Nephron progenitor cell (in vitro differentiated cells): ENCODE measurements around the gene IL4R.

Experiments
- DNase-seq: peaks from one replicate; pipeline ENCODE4 v3.0.0; 2021
- H3K27ac Mint-ChIP-seq: 2 replicates; pipeline ENCODE4 v1.8.0; 2021; ENCODE audit warnings: mild to moderate bottlenecking, moderate library complexity, mixed read lengths
- H3K27me3 Mint-ChIP-seq: 2 replicates; pipeline ENCODE4 v1.8.0; 2021; ENCODE audit warnings: mild to moderate bottlenecking, low read depth, mixed read lengths; ENCODE audit not compliant: poor library complexity
- H3K36me3 Mint-ChIP-seq: 2 replicates; pipeline ENCODE4 v1.8.0; 2021; ENCODE audit warnings: low read depth, mixed read lengths
- H3K4me1 Mint-ChIP-seq: 2 replicates; pipeline ENCODE4 v1.8.0; 2021; ENCODE audit warnings: mixed read lengths
- H3K4me3 Mint-ChIP-seq: 2 replicates; pipeline ENCODE4 v1.8.0; 2021; ENCODE audit warnings: mild to moderate bottlenecking, moderate library complexity, mixed read lengths
- H3K9me3 Mint-ChIP-seq: 2 replicates; pipeline ENCODE4 v1.8.0; 2021; ENCODE audit warnings: mild to moderate bottlenecking, moderate library complexity, mixed read lengths
- TF ChIP-seq, protein P1 (sequence below): fragments of 200-600 bp; sonication (generic); IDR thresholded peaks from 2 replicates; pipeline ENCODE4 v1.5.0; 2021; ENCODE audit warnings: antibody characterized with exemption

The IL4R gene

DNA sequence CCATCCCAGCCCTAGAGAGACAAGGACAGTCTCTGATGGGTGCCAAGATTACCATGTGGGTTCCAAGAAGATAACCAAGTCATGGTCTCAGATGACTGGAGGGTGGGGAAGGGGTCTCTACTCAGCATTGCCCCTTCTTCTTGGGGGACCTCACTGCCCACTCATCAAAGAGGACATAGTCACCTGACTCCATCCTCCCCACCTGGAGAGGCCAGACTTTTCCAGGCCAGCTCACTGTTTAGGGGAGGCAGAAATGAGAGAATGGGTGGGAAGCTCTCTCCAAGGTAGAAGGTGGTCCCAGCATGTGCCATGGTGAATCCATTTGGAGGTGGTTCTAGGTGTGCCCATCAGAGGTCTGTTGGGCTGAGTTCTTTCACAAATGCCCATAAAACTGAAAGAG is 67.5 kb downstream of the IL4R start:
- Mint-ChIP-seq H3K4me3 (no peak overlapping the region), H3K27ac (no peak overlapping the region), H3K9me3 (peaks cover 16% of the 10 kb centered on the region), H3K4me1 (no peaks in the 10 kb centered on the region), H3K27me3 (peaks cover 26% of the 10 kb centered on the region), H3K36me3 (no peaks in the 10 kb centered on the region)
- TF ChIP-seq, protein P1, sequence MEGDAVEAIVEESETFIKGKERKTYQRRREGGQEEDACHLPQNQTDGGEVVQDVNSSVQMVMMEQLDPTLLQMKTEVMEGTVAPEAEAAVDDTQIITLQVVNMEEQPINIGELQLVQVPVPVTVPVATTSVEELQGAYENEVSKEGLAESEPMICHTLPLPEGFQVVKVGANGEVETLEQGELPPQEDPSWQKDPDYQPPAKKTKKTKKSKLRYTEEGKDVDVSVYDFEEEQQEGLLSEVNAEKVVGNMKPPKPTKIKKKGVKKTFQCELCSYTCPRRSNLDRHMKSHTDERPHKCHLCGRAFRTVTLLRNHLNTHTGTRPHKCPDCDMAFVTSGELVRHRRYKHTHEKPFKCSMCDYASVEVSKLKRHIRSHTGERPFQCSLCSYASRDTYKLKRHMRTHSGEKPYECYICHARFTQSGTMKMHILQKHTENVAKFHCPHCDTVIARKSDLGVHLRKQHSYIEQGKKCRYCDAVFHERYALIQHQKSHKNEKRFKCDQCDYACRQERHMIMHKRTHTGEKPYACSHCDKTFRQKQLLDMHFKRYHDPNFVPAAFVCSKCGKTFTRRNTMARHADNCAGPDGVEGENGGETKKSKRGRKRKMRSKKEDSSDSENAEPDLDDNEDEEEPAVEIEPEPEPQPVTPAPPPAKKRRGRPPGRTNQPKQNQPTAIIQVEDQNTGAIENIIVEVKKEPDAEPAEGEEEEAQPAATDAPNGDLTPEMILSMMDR: no peak
- no peak for DNase-seq

- TF ChIP-seq, protein P1: no peak
- DNase-seq: no peak
- Mint-ChIP-seq H3K27ac (no peak overlapping the region), H3K36me3 (no peaks in the 10 kb centered on the region), H3K27me3 (peaks cover 28% of the 10 kb centered on the region), H3K9me3 (peaks cover 19% of the 10 kb centered on the region), H3K4me1 (no peaks in the 10 kb centered on the region), H3K4me3 (no peak overlapping the region)
These were observed 68.4 kb downstream of the IL4R start for GRCh38 chr16:27381974-27382855.

GRCh38 chr16:27383556-27384243 is 69.9 kb downstream of the IL4R start:
- Mint-ChIP-seq H3K9me3 (peaks cover 23% of the 10 kb centered on the region), H3K27me3 (peaks cover 25% of the 10 kb centered on the region)
- TF ChIP-seq, protein P1: no peak

DNA sequence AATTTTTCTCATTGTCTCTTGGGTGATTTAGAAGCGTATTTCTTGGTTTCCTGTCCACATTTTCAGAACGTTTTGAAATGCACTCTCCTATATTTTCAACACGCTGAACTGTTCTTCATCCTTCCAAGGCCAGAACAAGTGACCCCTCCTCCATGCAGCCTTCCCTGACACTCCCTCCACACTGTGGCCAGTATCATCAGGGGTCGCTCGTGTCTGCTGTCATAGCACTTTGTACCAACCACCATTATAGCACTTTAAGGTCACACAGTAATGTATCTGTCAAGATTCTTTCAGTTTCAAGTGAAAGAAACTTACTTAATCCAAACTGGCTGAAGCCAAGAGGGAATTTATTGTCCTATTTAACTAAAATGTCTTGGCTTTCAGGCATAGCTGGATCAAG is 70.7 kb downstream of the IL4R start:
- Mint-ChIP-seq H3K4me3 (no peak overlapping the region), H3K27me3 (peaks cover 27% of the 10 kb centered on the region), H3K27ac (no peak overlapping the region), H3K9me3 (peaks cover 24% of the 10 kb centered on the region), H3K4me1 (no peaks in the 10 kb centered on the region), H3K36me3 (no peaks in the 10 kb centered on the region)
- TF ChIP-seq, protein P1: no peak
- no peak for DNase-seq

More at GRCh38 chr16:27383556-27384243, 69.9 kb downstream of the IL4R start:
- no peak overlapping the region for H3K27ac Mint-ChIP-seq
- H3K4me3 Mint-ChIP-seq: no peak overlapping the region
- DNase-seq: no peak
- no peaks in the 10 kb centered on the region for H3K4me1 Mint-ChIP-seq
- H3K36me3 Mint-ChIP-seq: no peaks in the 10 kb centered on the region

DNA sequence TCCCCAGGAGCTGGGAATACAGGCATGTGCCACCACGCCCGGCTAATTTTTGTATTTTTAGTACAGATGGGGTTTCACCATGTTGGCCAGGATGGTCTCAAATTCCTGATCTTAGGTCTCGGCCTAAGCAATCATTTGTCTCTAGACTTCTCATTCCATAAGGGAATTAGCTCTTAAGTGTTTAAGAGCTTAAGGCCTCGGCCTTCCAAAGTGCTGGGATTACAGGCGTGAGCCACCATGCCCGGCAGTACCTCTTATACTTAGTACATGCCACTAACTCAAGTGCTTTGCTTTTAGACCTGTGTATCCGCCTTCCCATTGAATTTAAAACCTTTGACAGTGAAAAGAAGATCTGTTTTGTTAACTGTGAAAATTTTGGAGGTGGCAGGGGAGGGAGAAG is 71.6 kb downstream of the IL4R start:
- H3K4me1 Mint-ChIP-seq: no peaks in the 10 kb centered on the region
- peaks cover 27% of the 10 kb centered on the region for H3K9me3 Mint-ChIP-seq
- no peak overlapping the region for H3K4me3 Mint-ChIP-seq
- no peak overlapping the region for H3K27ac Mint-ChIP-seq
- TF ChIP-seq, protein P1: no peak
- peaks cover 28% of the 10 kb centered on the region for H3K27me3 Mint-ChIP-seq
- DNase-seq: no peak
- no peaks in the 10 kb centered on the region for H3K36me3 Mint-ChIP-seq
